MCF 10A (cell line): ENCODE measurements around the gene RNPEP. TPM values are rescaled to one million over a fixed set of nuclear protein-coding genes. Genes with fewer than 3 reads are reported as not detected.

Source experiments
- BruUV-seq: library from RNA; stranded (reverse); fragments of 400-500 nt; replicated peaks from 2 replicates; lab custom pipeline; 2021; lab: Mats Ljungman, UMichigan
- CTCF ChIA-PET: fragments of 300-600 bp; sonication (Branson Sonifier 250); formaldehyde crosslinking; extraction: SDS; loops from one replicate; lab custom pipeline; 2021; ENCODE audit warnings: antibody characterized with exemption, inconsistent platforms; lab: Yijun Ruan, JAX
- POLR2A ChIA-PET: fragments of 300-600, 350-650 bp; sonication (Branson Sonifier 250); formaldehyde crosslinking; extraction: SDS; loops from one replicate; lab custom pipeline; 2020; ENCODE audit warnings: antibody characterized with exemption, inconsistent platforms; lab: Yijun Ruan, JAX
- DNase-seq: peaks from one replicate; pipeline ENCODE4 v3.0.0-alpha.2; 2018; ENCODE audit not compliant: unreplicated experiment
- H3K27ac Mint-ChIP-seq: one replicate; pipeline ENCODE4 v1.8.0; 2022; ENCODE audit warnings: mild to moderate bottlenecking, low read depth, mixed read lengths; ENCODE audit not compliant: unreplicated experiment
- H3K27me3 Mint-ChIP-seq: one replicate; pipeline ENCODE4 v1.8.0; 2022; ENCODE audit warnings: mixed read lengths; ENCODE audit not compliant: insufficient read depth, unreplicated experiment
- H3K36me3 Mint-ChIP-seq: one replicate; pipeline ENCODE4 v1.8.0; 2022; ENCODE audit warnings: mild to moderate bottlenecking, moderate library complexity, mixed read lengths; ENCODE audit not compliant: insufficient read depth, unreplicated experiment
- H3K4me1 Mint-ChIP-seq: one replicate; pipeline ENCODE4 v1.8.0; 2022; ENCODE audit warnings: mixed read lengths; ENCODE audit not compliant: insufficient read depth, unreplicated experiment
- H3K4me3 Mint-ChIP-seq: one replicate; pipeline ENCODE4 v1.8.0; 2022; ENCODE audit warnings: mild to moderate bottlenecking, moderate library complexity, mixed read lengths; ENCODE audit not compliant: unreplicated experiment
- H3K9me3 Mint-ChIP-seq: one replicate; pipeline ENCODE4 v1.8.0; 2022; ENCODE audit warnings: mixed read lengths; ENCODE audit not compliant: unreplicated experiment
- CTCF ChIP-seq: fragments of 200-600 bp; IDR thresholded peaks from one replicate; pipeline ENCODE4 v1.8.0; 2022; ENCODE audit warnings: antibody characterized with exemption, mild to moderate bottlenecking; ENCODE audit not compliant: unreplicated experiment
- intact Hi-C: fragments of 100-400 bp; cut with micrococcal nuclease; formaldehyde crosslinking; loops from 2 replicates; pipeline ENCODE4 v1.14.1; 2022
- total RNA-seq: library from RNA; stranded (reverse); gene quantifications from 2 replicates; pipeline ENCODE4 v1.2.3, GENCODE V29; 2022

Gene RNPEP
- total RNA-seq, 1 experiment from 2014 or later = 155 TPM

- ChIA-PET CTCF (interaction anchor here (0.6 to 22.6 kb wide), 63 partner anchors 8 to 974 kb away, joined by 3 to 1380 read pairs (median 4); partner anchors contain the start of genes ELF3, GPR37L1 and RNPEP), POLR2A (interaction anchor here (0.6 to 3.3 kb wide), 16 partner anchors 8 to 136 kb away, joined by 3 to 36 read pairs (median 5); partner anchors contain the start of gene RNPEP)
- H3K36me3 Mint-ChIP-seq = peaks cover 100% of the 10 kb centered on the region
- TF ChIP-seq CTCF = peak; percentile 78
- H3K27me3 Mint-ChIP-seq = no peaks in the 10 kb centered on the region
- BruUV-seq = no TSS peak
- intact Hi-C loops = loop anchor here (1.0 kb wide), 1 partner anchor 120 kb away; no protein-coding TSS in a partner anchor
- H3K4me1 Mint-ChIP-seq = no peaks in the 10 kb centered on the region
- H3K27ac Mint-ChIP-seq = no peak overlapping the region
- no peaks in the 10 kb centered on the region for H3K9me3 Mint-ChIP-seq
- H3K4me3 Mint-ChIP-seq = no peak overlapping the region
- DNase-seq = peak; percentile 81
Observed at GRCh38 chr1:201999625-202000238, 17.3 kb downstream of the RNPEP start.

- TF ChIP-seq CTCF = no peak
- BruUV-seq = no TSS peak
- Mint-ChIP-seq H3K4me3 (no peak overlapping the region), H3K27ac (no peak overlapping the region), H3K4me1 (peaks cover 3% of the 10 kb centered on the region), H3K36me3 (peaks cover 97% of the 10 kb centered on the region), H3K9me3 (no peaks in the 10 kb centered on the region), H3K27me3 (no peaks in the 10 kb centered on the region)
- ChIA-PET POLR2A (interaction anchor here (1.6 to 3.0 kb wide), 2 partner anchors 20 to 106 kb away, joined by 3 to 13 read pairs; partner anchors contain the start of gene RNPEP), CTCF (interaction anchor here (1.3 to 22.6 kb wide), 6 partner anchors 10 to 122 kb away, joined by 6 to 1380 read pairs (median 54); partner anchors contain the start of genes ELF3 and GPR37L1)
- intact Hi-C loops = no loop called here
- no peak for DNase-seq
Observed at GRCh38 chr1:202002507-202002906, 20.1 kb downstream of the RNPEP start.

- ChIA-PET POLR2A (interaction anchor here (1.0 to 3.0 kb wide), 6 partner anchors 17 to 115 kb away, joined by 3 to 13 read pairs (median 5); partner anchors contain the start of gene RNPEP), CTCF (interaction anchor here (0.8 to 22.6 kb wide), 9 partner anchors 8 to 120 kb away, joined by 3 to 1380 read pairs (median 11); partner anchors contain the start of genes ELF3 and GPR37L1)
- Mint-ChIP-seq H3K36me3 (peaks cover 75% of the 10 kb centered on the region), H3K4me1 (peaks cover 22% of the 10 kb centered on the region), H3K9me3 (no peaks in the 10 kb centered on the region), H3K27me3 (no peaks in the 10 kb centered on the region), H3K4me3 (no peak overlapping the region), H3K27ac (peak overlapping the region; percentile 50)
- no TSS peak for BruUV-seq
- intact Hi-C loops = no loop called here
- TF ChIP-seq CTCF = no peak
- DNase-seq = no peak
Observed at GRCh38 chr1:202004711-202005110, 22.3 kb downstream of the RNPEP start.

GRCh38 chr1:202005958-202006357, 23.5 kb downstream of the RNPEP start:
- peaks cover 64% of the 10 kb centered on the region for H3K36me3 Mint-ChIP-seq
- no peaks in the 10 kb centered on the region for H3K9me3 Mint-ChIP-seq
- H3K4me3 Mint-ChIP-seq = no peak overlapping the region
- peak; percentile 47 for DNase-seq
- TF ChIP-seq CTCF = peak; percentile 53
- H3K27me3 Mint-ChIP-seq = no peaks in the 10 kb centered on the region
- no peak overlapping the region for H3K27ac Mint-ChIP-seq
- intact Hi-C loops = no loop called here
- ChIA-PET CTCF (interaction anchor here (0.6 to 22.6 kb wide), 13 partner anchors 9 to 235 kb away, joined by 3 to 1380 read pairs (median 3); partner anchors contain the start of genes GPR37L1 and PTPN7), POLR2A (interaction anchor here (1.4 to 2.6 kb wide), 2 partner anchors 110 to 114 kb away, joined by 3 to 7 read pairs; no protein-coding TSS in a partner anchor)
- peaks cover 25% of the 10 kb centered on the region for H3K4me1 Mint-ChIP-seq
- no TSS peak for BruUV-seq
